Forelimb muscle (tissue), 1 donor: ENCODE results near the gene MTREX. TPM values are rescaled to one million over a fixed set of nuclear protein-coding genes. Genes with fewer than 3 reads are reported as not detected.
A peak's percentile ranks its signal among the peaks of the same experiment; 100 is the strongest.

Experiments used
- DNase-seq: peaks from one replicate; pipeline ENCODE4 v3.0.0-alpha.2; 2013; ENCODE audit warnings: low read depth
- polyA plus RNA-seq: library from polyadenylated mRNA; unstranded; fragments of 120-200 nt; gene quantifications from one replicate; pipeline ENCODE4 v1.2.1, GENCODE V29; 2013; ENCODE audit not compliant: insufficient read length

Gene MTREX
- polyA plus RNA-seq, 1 donor, result 66.8 TPM

GRCh38 chr5:55324815-55325418, 17.1 kb downstream of the MTREX start:
- DNase-seq, result no peak

- DNase-seq, result no peak
Observed at GRCh38 chr5:55325621-55326020, 17.8 kb downstream of the MTREX start.

- DNase-seq, result no peak
Observed at GRCh38 chr5:55327281-55327680, 19.5 kb downstream of the MTREX start.

- DNase-seq, result no peak
Observed at GRCh38 chr5:55331321-55331720, 23.5 kb downstream of the MTREX start.

GRCh38 chr5:55333017-55333416, 25.2 kb downstream of the MTREX start:
- DNase-seq, result no peak

GRCh38 chr5:55333811-55334210, 26.0 kb downstream of the MTREX start:
- no peak for DNase-seq

GRCh38 chr5:55338092-55338613, 30.4 kb downstream of the MTREX start:
- DNase-seq, result no peak

GRCh38 chr5:55338810-55339243, 31.0 kb downstream of the MTREX start:
- no peak for DNase-seq

- no peak for DNase-seq
Observed at GRCh38 chr5:55343107-55343506, 35.3 kb downstream of the MTREX start.

- DNase-seq, result no peak
Observed at GRCh38 chr5:55343609-55344008, 35.8 kb downstream of the MTREX start.

- DNase-seq, result peak; percentile 16
Observed at GRCh38 chr5:55344392-55344992, 36.7 kb downstream of the MTREX start.

- no peak for DNase-seq
Observed at GRCh38 chr5:55345327-55345726, 37.5 kb downstream of the MTREX start.

GRCh38 chr5:55347786-55348185, 40.0 kb downstream of the MTREX start:
- no peak for DNase-seq

GRCh38 chr5:55350754-55351153, 43.0 kb downstream of the MTREX start:
- DNase-seq, result no peak

- DNase-seq, result no peak
Observed at GRCh38 chr5:55356896-55357295, 49.1 kb downstream of the MTREX start.

GRCh38 chr5:55360190-55360589, 52.4 kb downstream of the MTREX start:
- no peak for DNase-seq

GRCh38 chr5:55363856-55364255, 56.1 kb downstream of the MTREX start:
- DNase-seq, result no peak

GRCh38 chr5:55364537-55365055, 56.8 kb downstream of the MTREX start:
- DNase-seq, result no peak

- DNase-seq, result no peak
Observed at GRCh38 chr5:55370291-55370925, 62.6 kb downstream of the MTREX start.

- DNase-seq, result no peak
Observed at GRCh38 chr5:55371145-55371544, 63.4 kb downstream of the MTREX start.

GRCh38 chr5:55372130-55372925, 64.5 kb downstream of the MTREX start:
- no peak for DNase-seq

- no peak for DNase-seq
Observed at GRCh38 chr5:55377810-55378209, 70.0 kb downstream of the MTREX start.
